Measurements from ENCODE around the gene MICAL3.
"Not testable (repeated sequence)": the region's sequence is repeated elsewhere in the genome, so short reads cannot be mapped to it uniquely, and the experiment has no call there.

Gene MICAL3

GRCh38 chr22:17769716-17770082, 254.7 kb downstream of the MICAL3 start:
- Histone ChIP-seq H3F3A (ENCODE audit: insufficient read depth, low read length) (no peaks in the 10 kb centered on the region; the same call in 1 of the 2 replicates), H3K27ac (ENCODE audit: low read depth, low read length, poor library complexity, severe bottlenecking) (no peak overlapping the region), H4K20me1 (ENCODE audit: insufficient read depth, low read length) (no peaks in the 10 kb centered on the region), H3K4me3 (ENCODE audit: low read depth, low read length, poor library complexity, severe bottlenecking) (no peak overlapping the region), H3K36me3 (ENCODE audit: insufficient read depth, low read length) (peaks cover 4% of the 10 kb centered on the region; the same call in 1 of the 2 replicates), H3K4me1 (ENCODE audit: insufficient read depth, low read length, severe bottlenecking) (peaks cover 39% of the 10 kb centered on the region), H3K9ac (ENCODE audit: low read length) (no peak overlapping the region), H2AFZ (ENCODE audit: low read length) (no peak overlapping the region), H3K9me2 (ENCODE audit: low read depth, low read length) (no peaks in the 10 kb centered on the region), H3K79me2 (ENCODE audit: insufficient read depth, low read length) (peaks cover 19% of the 10 kb centered on the region), H3K4me2 (ENCODE audit: low read length) (no peak overlapping the region), H3K27me3 (ENCODE audit: insufficient read depth, low read length) (no peaks in the 10 kb centered on the region), H3K9me3 (ENCODE audit: low read length) (no peaks in the 10 kb centered on the region)
- TF ChIP-seq CTCF (IDR thresholded peaks at IDR 0.05; ENCODE audit: low read length): no peak
- TF ChIP-seq EZH2 (IDR thresholded peaks at IDR 0.05; ENCODE audit: borderline replicate concordance, low read length): no peak

GRCh38 chr22:17769013-17769715, 255.2 kb downstream of the MICAL3 start:
- Histone ChIP-seq H3K9me3 (ENCODE audit: low read length) (no peaks in the 10 kb centered on the region), H3K9me2 (ENCODE audit: low read depth, low read length) (no peaks in the 10 kb centered on the region), H3K4me1 (ENCODE audit: insufficient read depth, low read length, severe bottlenecking) (peaks cover 36% of the 10 kb centered on the region), H3F3A (ENCODE audit: insufficient read depth, low read length) (no peaks in the 10 kb centered on the region), H3K4me2 (ENCODE audit: low read length) (no peak overlapping the region), H3K27me3 (ENCODE audit: insufficient read depth, low read length) (no peaks in the 10 kb centered on the region), H3K4me3 (ENCODE audit: low read depth, low read length, poor library complexity, severe bottlenecking) (no peak overlapping the region), H3K9ac (ENCODE audit: low read length) (no peak overlapping the region), H3K36me3 (ENCODE audit: insufficient read depth, low read length) (peaks cover 4% of the 10 kb centered on the region; the same call in 1 of the 2 replicates), H3K27ac (ENCODE audit: low read depth, low read length, poor library complexity, severe bottlenecking) (no peak overlapping the region), H2AFZ (ENCODE audit: low read length) (no peak overlapping the region), H3K79me2 (ENCODE audit: insufficient read depth, low read length) (peaks cover 22% of the 10 kb centered on the region), H4K20me1 (ENCODE audit: insufficient read depth, low read length) (no peaks in the 10 kb centered on the region)
- TF ChIP-seq EZH2 (IDR thresholded peaks at IDR 0.05; ENCODE audit: borderline replicate concordance, low read length) (no peak), CTCF (IDR thresholded peaks at IDR 0.05; ENCODE audit: low read length) (no peak)

- Histone ChIP-seq H3K27me3 (ENCODE audit: insufficient read depth, low read length) (no peaks in the 10 kb centered on the region), H3K9ac (ENCODE audit: low read length) (no peak overlapping the region), H3K36me3 (ENCODE audit: insufficient read depth, low read length) (peaks cover 4% of the 10 kb centered on the region; the same call in 1 of the 2 replicates), H3K9me2 (ENCODE audit: low read depth, low read length) (no peaks in the 10 kb centered on the region), H3K27ac (ENCODE audit: low read depth, low read length, poor library complexity, severe bottlenecking) (no peak overlapping the region), H4K20me1 (ENCODE audit: insufficient read depth, low read length) (no peaks in the 10 kb centered on the region), H3K79me2 (ENCODE audit: insufficient read depth, low read length) (peaks cover 27% of the 10 kb centered on the region), H3K4me1 (ENCODE audit: insufficient read depth, low read length, severe bottlenecking) (peaks cover 26% of the 10 kb centered on the region), H3K4me2 (ENCODE audit: low read length) (no peak overlapping the region), H3K9me3 (ENCODE audit: low read length) (no peaks in the 10 kb centered on the region), H2AFZ (ENCODE audit: low read length) (no peak overlapping the region), H3F3A (ENCODE audit: insufficient read depth, low read length) (no peaks in the 10 kb centered on the region), H3K4me3 (ENCODE audit: low read depth, low read length, poor library complexity, severe bottlenecking) (no peak overlapping the region)
- no peak for TF ChIP-seq EZH2 (IDR thresholded peaks at IDR 0.05; ENCODE audit: borderline replicate concordance, low read length)
Observed at GRCh38 chr22:17767233-17768065, 256.9 kb downstream of the MICAL3 start.

GRCh38 chr22:17764852-17765251, 259.5 kb downstream of the MICAL3 start:
- not testable (repeated sequence) for H3K9ac ChIP-seq (ENCODE audit: low read length); H2AFZ ChIP-seq (ENCODE audit: low read length); H3K36me3 ChIP-seq (ENCODE audit: insufficient read depth, low read length); H3K27ac ChIP-seq (ENCODE audit: low read depth, low read length, poor library complexity, severe bottlenecking); H3K9me2 ChIP-seq (ENCODE audit: low read depth, low read length); H4K20me1 ChIP-seq (ENCODE audit: insufficient read depth, low read length); H3K4me2 ChIP-seq (ENCODE audit: low read length); H3K9me3 ChIP-seq (ENCODE audit: low read length); H3K4me3 ChIP-seq (ENCODE audit: low read depth, low read length, poor library complexity, severe bottlenecking); H3K27me3 ChIP-seq (ENCODE audit: insufficient read depth, low read length); H3F3A ChIP-seq (ENCODE audit: insufficient read depth, low read length)
- peaks cover 33% of the 10 kb centered on the region for H3K79me2 ChIP-seq (ENCODE audit: insufficient read depth, low read length)
- peaks cover 13% of the 10 kb centered on the region for H3K4me1 ChIP-seq (ENCODE audit: insufficient read depth, low read length, severe bottlenecking)
